Measurements from ENCODE around the gene UROC1. TPM values are rescaled to one million over a fixed set of nuclear protein-coding genes. Genes with fewer than 3 reads are reported as not detected.

UROC1 gene
- total and polyA plus RNA-seq, 2 donors from 2014 or later: not detected

DNA sequence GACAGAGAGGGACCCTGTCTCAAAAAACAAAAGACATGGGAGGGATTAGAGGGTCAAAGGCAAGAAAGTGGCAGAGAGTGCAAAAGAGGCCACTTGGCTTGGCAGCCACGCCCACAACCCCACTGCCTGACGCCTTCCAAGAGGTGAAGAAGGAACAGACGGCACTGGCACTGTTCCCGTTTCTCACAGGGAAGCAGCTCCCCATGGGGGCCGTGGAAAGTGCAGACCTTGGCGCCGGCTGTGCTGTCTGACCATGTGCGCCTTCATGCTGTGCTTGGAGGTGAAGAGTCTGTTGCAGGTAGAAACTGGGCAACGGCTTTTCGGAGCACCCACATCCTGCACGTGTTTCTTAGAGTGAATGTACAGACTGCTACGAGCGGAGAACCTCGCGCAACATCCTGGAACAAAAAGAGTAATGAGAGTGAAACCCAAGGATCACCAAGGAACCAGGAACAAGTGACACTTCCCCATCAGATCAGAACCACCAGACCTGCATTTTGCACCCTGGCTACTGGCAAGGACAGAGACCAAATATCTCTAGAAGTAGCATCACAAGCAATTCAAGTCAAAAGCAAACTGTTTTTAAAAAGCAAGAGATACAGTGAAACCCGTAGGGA lies 51.5 kb downstream of the UROC1 start:
- no peak overlapping the region for H3K4me3 ChIP-seq (ENCODE audit: low read length in 3 of 3)
- no peaks in the 10 kb centered on the region for H3K9me3 ChIP-seq (ENCODE audit: control insufficient read depth in 2 of 3, insufficient read depth in 1 of 3, low read length in 3 of 3)
- TF ChIP-seq, protein P1, sequence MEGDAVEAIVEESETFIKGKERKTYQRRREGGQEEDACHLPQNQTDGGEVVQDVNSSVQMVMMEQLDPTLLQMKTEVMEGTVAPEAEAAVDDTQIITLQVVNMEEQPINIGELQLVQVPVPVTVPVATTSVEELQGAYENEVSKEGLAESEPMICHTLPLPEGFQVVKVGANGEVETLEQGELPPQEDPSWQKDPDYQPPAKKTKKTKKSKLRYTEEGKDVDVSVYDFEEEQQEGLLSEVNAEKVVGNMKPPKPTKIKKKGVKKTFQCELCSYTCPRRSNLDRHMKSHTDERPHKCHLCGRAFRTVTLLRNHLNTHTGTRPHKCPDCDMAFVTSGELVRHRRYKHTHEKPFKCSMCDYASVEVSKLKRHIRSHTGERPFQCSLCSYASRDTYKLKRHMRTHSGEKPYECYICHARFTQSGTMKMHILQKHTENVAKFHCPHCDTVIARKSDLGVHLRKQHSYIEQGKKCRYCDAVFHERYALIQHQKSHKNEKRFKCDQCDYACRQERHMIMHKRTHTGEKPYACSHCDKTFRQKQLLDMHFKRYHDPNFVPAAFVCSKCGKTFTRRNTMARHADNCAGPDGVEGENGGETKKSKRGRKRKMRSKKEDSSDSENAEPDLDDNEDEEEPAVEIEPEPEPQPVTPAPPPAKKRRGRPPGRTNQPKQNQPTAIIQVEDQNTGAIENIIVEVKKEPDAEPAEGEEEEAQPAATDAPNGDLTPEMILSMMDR (IDR thresholded peaks at IDR 0.05; ENCODE audit: borderline replicate concordance, extremely low read depth, insufficient read depth): no peak
- no peak overlapping the region for H3K9ac ChIP-seq (ENCODE audit: low read length in 3 of 3)
- peak in 2 of 5 donors; percentile 34 to 70 for DNase-seq
- H3K27ac ChIP-seq (ENCODE audit: low read depth in 2 of 2, low read length in 2 of 2): no peak overlapping the region
- no peaks in the 10 kb centered on the region for H3K4me1 ChIP-seq (ENCODE audit: control insufficient read depth in 2 of 3, insufficient read depth in 2 of 3, low read depth in 1 of 3, low read length in 3 of 3)
- intact Hi-C loops (cut with DNase I): no loop called here
- FAIRE-seq: no peak
- H3K27me3 ChIP-seq (ENCODE audit: control insufficient read depth, insufficient read depth, low read length): no peaks in the 10 kb centered on the region
- peaks cover 12 to 89% (median 69%) of the 10 kb centered on the region in 3 donors for H3K36me3 ChIP-seq (ENCODE audit: control insufficient read depth in 2 of 3, insufficient read depth in 3 of 3, low read length in 3 of 3)

DNA sequence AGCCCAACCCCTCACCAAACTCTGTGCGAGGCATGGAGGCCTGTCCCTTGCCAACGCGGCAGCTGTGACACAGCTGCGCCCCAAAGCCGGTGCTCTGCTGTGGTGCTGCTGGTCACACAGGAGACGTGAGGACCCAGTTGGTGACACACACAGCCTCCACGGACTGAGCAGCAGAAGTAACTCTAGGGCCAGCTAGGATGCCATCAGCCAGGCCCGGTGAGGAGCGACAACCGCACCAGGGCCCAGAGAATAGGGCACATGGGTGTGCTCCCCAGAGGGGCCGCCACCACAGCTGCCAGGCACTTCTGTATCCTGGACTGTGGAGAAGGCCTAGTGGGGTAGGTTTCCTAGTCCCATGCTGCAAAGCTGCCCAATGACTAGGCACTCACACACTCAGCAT lies 52.6 kb downstream of the UROC1 start:
- intact Hi-C loops (cut with DNase I): no loop called here
- H3K9me3 ChIP-seq (ENCODE audit: control insufficient read depth in 2 of 3, insufficient read depth in 1 of 3, low read length in 3 of 3): no peaks in the 10 kb centered on the region
- TF ChIP-seq, protein P1 (IDR thresholded peaks at IDR 0.05; ENCODE audit: borderline replicate concordance, extremely low read depth, insufficient read depth): no peak
- no peak overlapping the region for H3K4me3 ChIP-seq (ENCODE audit: low read length in 3 of 3)
- no peak overlapping the region for H3K27ac ChIP-seq (ENCODE audit: low read depth in 2 of 2, low read length in 2 of 2)
- no peak overlapping the region for H3K9ac ChIP-seq (ENCODE audit: low read length in 3 of 3)
- H3K4me1 ChIP-seq (ENCODE audit: control insufficient read depth in 2 of 3, insufficient read depth in 2 of 3, low read depth in 1 of 3, low read length in 3 of 3): no peaks in the 10 kb centered on the region
- DNase-seq (peak in 2 of 5 donors; percentile 16 to 67), FAIRE-seq (no peak)
- no peaks in the 10 kb centered on the region for H3K27me3 ChIP-seq (ENCODE audit: control insufficient read depth, insufficient read depth, low read length)
- peaks cover 10 to 86% (median 67%) of the 10 kb centered on the region in 3 donors for H3K36me3 ChIP-seq (ENCODE audit: control insufficient read depth in 2 of 3, insufficient read depth in 3 of 3, low read length in 3 of 3)

DNA sequence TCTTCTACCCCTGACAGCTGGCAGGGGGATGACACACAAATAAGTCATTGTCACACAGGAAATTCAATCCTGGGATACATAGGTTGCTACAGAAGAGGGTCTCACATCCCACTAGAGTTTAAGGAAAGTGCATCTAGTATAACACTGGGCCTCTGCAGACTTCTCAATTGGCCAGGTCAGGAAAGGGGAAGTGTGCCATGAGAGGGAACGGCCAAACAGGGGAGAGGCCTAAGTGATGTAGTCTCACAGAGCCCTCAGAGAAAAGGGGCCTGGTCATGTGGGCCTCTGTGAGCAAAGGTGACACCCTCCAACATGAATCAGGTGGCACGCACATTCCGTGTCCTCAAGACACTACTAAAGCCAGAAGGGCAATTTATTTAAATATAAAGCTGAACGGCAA lies 53.1 kb downstream of the UROC1 start:
- no peak for DNase-seq
- Histone ChIP-seq H3K36me3 (ENCODE audit: control insufficient read depth in 2 of 3, insufficient read depth in 3 of 3, low read length in 3 of 3) (peaks cover 10 to 86% (median 66%) of the 10 kb centered on the region in 3 donors), H3K27ac (ENCODE audit: low read depth in 2 of 2, low read length in 2 of 2) (no peak overlapping the region), H3K4me3 (ENCODE audit: low read length in 3 of 3) (no peak overlapping the region), H3K27me3 (ENCODE audit: control insufficient read depth, insufficient read depth, low read length) (no peaks in the 10 kb centered on the region), H3K9me3 (ENCODE audit: control insufficient read depth in 2 of 3, insufficient read depth in 1 of 3, low read length in 3 of 3) (no peaks in the 10 kb centered on the region), H3K4me1 (ENCODE audit: control insufficient read depth in 2 of 3, insufficient read depth in 2 of 3, low read depth in 1 of 3, low read length in 3 of 3) (no peaks in the 10 kb centered on the region), H3K9ac (ENCODE audit: low read length in 3 of 3) (no peak overlapping the region)
- intact Hi-C loops (cut with DNase I): no loop called here
- FAIRE-seq: no peak
- TF ChIP-seq, protein P1 (IDR thresholded peaks at IDR 0.05; ENCODE audit: borderline replicate concordance, extremely low read depth, insufficient read depth): no peak

DNA sequence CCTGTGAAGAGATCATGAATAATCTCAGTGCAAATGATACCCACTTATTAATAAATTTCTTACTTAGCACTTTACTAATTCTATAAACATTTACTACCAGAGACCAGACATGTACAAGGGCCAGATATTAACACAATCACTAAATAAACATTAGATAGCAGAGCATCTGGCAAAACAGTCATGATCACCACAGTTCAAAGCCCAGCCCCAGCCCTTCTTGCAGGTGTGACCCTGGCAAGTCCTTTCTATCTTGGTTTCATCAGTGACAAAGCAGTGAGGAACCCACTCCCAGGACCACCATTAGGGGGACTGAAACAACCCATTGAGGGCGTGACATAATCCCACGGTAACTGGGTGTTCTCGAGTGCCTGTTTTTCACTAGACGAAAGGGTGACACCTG lies 53.5 kb downstream of the UROC1 start:
- Histone ChIP-seq H3K27ac (ENCODE audit: low read depth in 2 of 2, low read length in 2 of 2) (no peak overlapping the region), H3K4me3 (ENCODE audit: low read length in 3 of 3) (no peak overlapping the region), H3K36me3 (ENCODE audit: control insufficient read depth in 2 of 3, insufficient read depth in 3 of 3, low read length in 3 of 3) (peaks cover 11 to 85% (median 67%) of the 10 kb centered on the region in 3 donors), H3K4me1 (ENCODE audit: control insufficient read depth in 2 of 3, insufficient read depth in 2 of 3, low read depth in 1 of 3, low read length in 3 of 3) (no peaks in the 10 kb centered on the region), H3K9me3 (ENCODE audit: control insufficient read depth in 2 of 3, insufficient read depth in 1 of 3, low read length in 3 of 3) (no peaks in the 10 kb centered on the region), H3K9ac (ENCODE audit: low read length in 3 of 3) (no peak overlapping the region), H3K27me3 (ENCODE audit: control insufficient read depth, insufficient read depth, low read length) (no peaks in the 10 kb centered on the region)
- DNase-seq (peak in 1 of 5 donors; percentile 18), FAIRE-seq (no peak)
- TF ChIP-seq, protein P1 (IDR thresholded peaks at IDR 0.05; ENCODE audit: borderline replicate concordance, extremely low read depth, insufficient read depth): no peak
- intact Hi-C loops (cut with DNase I): no loop called here
